GM12878 (cell line): ENCODE data around the gene AMIGO2. TPM values are rescaled to one million over a fixed set of nuclear protein-coding genes. Genes with fewer than 3 reads are reported as not detected.

Source experiments
- BACH1 ChIP-seq: fragments of 450-650 bp; IDR thresholded peaks from 2 replicates; pipeline ENCODE4 v1.6.1; 2017; ENCODE audit warnings: mild to moderate bottlenecking, borderline replicate concordance
- BMI1 ChIP-seq: fragments of 450-650 bp; IDR thresholded peaks from 2 replicates; pipeline ENCODE4 v1.6.1; 2016; ENCODE audit warnings: mild to moderate bottlenecking, moderate library complexity, borderline replicate concordance
- BRCA1 ChIP-seq: IDR thresholded peaks from 2 replicates; pipeline ENCODE4 v1.6.1; 2011; ENCODE audit warnings: low read depth, low read length, improper control_type of control experiment
- SREBF1 ChIP-seq: IDR thresholded peaks from 2 replicates; pipeline ENCODE4 v1.6.1; 2012; ENCODE audit warnings: mild to moderate bottlenecking, low read length
- STAT1 ChIP-seq: fragments of 450-650 bp; conservative IDR thresholded peaks from 2 replicates; pipeline ENCODE4 v1.6.1; 2014; ENCODE audit warnings: antibody characterized with exemption, mild to moderate bottlenecking
- TAF1 ChIP-seq: IDR thresholded peaks from 2 replicates; pipeline ENCODE4 v1.6.1; 2011; ENCODE audit warnings: mild to moderate bottlenecking, low read depth, low read length, borderline replicate concordance
- TCF12 ChIP-seq: IDR thresholded peaks from 2 replicates; pipeline ENCODE4 v1.6.1; 2011; ENCODE audit warnings: low read depth, mild to moderate bottlenecking, low read length
- WRNIP1 ChIP-seq: IDR thresholded peaks from 2 replicates; pipeline ENCODE4 v1.6.1; 2011; ENCODE audit warnings: low read depth, low read length, improper control_type of control experiment, borderline replicate concordance
- polyA plus RNA-seq, 11 experiments: library from polyadenylated mRNA; depleted of rRNA in 4 of 11; unstranded in 6 of 11; stranded (reverse) in 5 of 11; fragments of >200 nt; fragmentation: Nextera tagmentation in 4 of 11; fragmentation: Illumina TruSeq in 1 of 11; extraction: Ambion mirVana in 4 of 11; extraction: Trizol in 1 of 11; gene quantifications; 1 replicate in 1 of 11; 2 replicates in 10 of 11; pipeline versions ENCODE4 v1.2.1 to v1.2.3, GENCODE V29; 2011 to 2016; ENCODE audit warnings: inconsistent platforms in 2 of 11, missing spikeins in 2 of 11, low read depth in 1 of 11
- total RNA-seq, 4 experiments: library from RNA; depleted of rRNA in 3 of 4; stranded (reverse); fragments of >200 nt in 3 of 4; fragmentation: Illumina TruSeq in 1 of 4; extraction: Trizol in 1 of 4; gene quantifications; 2 replicates each; pipeline versions ENCODE4 v1.2.1 to v1.2.3, GENCODE V29; 2013 to 2021
- TF ChIP-seq, protein P1 (sequence below): fragments of 150-350 bp; IDR thresholded peaks from 2 replicates; pipeline ENCODE4 v1.6.1; 2016; ENCODE audit warnings: low read depth, low read length
- TF ChIP-seq, protein P2 (sequence below): fragments of 450-650 bp; IDR thresholded peaks from 2 replicates; pipeline ENCODE4 v1.6.1; 2016; ENCODE audit warnings: mild to moderate bottlenecking

The AMIGO2 gene
- total and polyA plus RNA-seq, 10 of the 15 experiments (the other 5 are each of a cell fraction or from before 2014, with no cell fraction given) = 0.03 to 0.15 (median 0.11) TPM; not detected in 7

DNA sequence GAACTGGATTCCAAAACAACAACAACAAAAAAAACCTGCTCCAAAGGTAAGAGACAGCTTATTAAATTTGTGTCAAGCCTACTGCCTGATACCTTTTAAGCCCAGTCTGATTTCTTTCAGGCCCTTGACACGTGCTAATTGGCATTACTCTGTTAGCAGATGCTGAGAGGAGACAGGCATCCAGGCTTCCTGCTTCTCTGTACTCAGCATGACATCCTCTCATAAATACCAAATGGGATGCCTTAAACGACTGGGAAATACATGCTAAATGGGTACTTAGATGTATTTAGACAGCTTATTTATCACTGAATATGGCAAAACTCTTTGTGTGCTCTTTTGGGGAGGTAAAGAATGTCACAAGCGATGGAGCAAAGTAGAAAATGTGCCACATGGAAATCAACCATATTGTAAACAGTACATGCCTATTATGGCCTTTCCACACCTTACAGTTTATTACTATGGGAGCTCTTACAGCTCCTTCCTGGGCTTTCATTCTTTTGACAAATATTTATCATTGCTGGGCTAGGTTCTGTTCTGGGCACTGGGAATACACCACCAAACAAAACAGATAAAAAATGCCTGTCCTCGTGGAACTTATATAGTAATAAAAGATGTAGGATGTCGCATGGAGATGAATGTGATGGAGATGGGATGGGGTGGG is 11.9 kb downstream of the AMIGO2 start (continued):
- TF ChIP-seq STAT1 (no peak), TCF12 (no peak), WRNIP1 (no peak), BACH1 (no peak), TAF1 (no peak), BRCA1 (no peak), SREBF1 (no peak), BMI1 (no peak)
- TF ChIP-seq, protein P1, sequence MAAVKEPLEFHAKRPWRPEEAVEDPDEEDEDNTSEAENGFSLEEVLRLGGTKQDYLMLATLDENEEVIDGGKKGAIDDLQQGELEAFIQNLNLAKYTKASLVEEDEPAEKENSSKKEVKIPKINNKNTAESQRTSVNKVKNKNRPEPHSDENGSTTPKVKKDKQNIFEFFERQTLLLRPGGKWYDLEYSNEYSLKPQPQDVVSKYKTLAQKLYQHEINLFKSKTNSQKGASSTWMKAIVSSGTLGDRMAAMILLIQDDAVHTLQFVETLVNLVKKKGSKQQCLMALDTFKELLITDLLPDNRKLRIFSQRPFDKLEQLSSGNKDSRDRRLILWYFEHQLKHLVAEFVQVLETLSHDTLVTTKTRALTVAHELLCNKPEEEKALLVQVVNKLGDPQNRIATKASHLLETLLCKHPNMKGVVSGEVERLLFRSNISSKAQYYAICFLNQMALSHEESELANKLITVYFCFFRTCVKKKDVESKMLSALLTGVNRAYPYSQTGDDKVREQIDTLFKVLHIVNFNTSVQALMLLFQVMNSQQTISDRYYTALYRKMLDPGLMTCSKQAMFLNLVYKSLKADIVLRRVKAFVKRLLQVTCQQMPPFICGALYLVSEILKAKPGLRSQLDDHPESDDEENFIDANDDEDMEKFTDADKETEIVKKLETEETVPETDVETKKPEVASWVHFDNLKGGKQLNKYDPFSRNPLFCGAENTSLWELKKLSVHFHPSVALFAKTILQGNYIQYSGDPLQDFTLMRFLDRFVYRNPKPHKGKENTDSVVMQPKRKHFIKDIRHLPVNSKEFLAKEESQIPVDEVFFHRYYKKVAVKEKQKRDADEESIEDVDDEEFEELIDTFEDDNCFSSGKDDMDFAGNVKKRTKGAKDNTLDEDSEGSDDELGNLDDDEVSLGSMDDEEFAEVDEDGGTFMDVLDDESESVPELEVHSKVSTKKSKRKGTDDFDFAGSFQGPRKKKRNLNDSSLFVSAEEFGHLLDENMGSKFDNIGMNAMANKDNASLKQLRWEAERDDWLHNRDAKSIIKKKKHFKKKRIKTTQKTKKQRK = no peak
- TF ChIP-seq, protein P2, sequence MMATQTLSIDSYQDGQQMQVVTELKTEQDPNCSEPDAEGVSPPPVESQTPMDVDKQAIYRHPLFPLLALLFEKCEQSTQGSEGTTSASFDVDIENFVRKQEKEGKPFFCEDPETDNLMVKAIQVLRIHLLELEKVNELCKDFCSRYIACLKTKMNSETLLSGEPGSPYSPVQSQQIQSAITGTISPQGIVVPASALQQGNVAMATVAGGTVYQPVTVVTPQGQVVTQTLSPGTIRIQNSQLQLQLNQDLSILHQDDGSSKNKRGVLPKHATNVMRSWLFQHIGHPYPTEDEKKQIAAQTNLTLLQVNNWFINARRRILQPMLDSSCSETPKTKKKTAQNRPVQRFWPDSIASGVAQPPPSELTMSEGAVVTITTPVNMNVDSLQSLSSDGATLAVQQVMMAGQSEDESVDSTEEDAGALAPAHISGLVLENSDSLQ = no peak
